ENCODE measurements around the gene ALDH1L1. TPM values are rescaled to one million over a fixed set of nuclear protein-coding genes. Genes with fewer than 3 reads are reported as not detected.

ALDH1L1 gene
- total RNA-seq, 1 experiment from 2014 or later = 0.36 TPM

DNA sequence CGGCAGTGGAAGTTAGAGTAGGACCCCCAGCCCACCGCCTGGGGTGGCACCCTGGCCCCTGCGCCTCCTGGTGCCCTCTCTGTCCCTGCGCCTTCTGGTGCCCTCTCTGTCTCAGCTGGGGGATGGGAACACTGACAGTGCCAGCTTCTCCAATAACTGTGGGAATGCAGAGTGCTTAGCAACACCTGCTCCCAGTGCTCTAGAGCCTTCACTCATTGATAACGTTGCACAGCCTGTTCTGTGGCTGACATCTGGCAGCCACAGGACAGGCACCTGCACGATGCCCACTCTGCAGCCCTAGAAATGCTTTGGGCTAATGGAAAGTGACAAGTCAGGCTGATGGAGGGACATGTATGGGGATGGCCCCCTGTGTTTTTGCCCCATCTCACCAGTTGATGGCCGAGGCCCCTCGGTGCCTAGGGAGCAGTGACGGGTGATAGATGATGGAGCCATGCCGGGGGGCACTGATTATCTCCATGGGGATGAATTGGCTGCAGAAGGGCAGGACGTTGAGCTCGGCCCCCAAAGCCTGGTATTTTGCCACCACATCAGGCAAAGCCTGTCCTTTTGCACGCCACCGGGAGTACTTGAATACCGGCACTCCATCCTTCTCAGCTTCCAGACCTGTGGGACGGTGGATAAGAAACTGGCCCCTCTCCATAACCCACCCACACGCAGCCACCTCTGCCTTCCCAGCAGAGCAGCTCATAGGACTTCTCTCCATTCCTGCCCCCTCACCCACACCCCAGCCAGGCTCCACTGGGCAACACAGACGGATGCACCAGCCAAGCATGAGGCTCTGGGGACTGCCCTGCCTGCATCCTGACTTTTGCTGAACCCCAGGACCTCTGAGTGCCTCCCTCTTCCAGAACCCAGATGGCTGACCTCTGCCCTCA, 22.1 kb downstream of the ALDH1L1 start:
- Histone ChIP-seq H3K27ac (ENCODE audit: low read length) (no peak overlapping the region), H3K27me3 (ENCODE audit: control insufficient read depth, insufficient read depth, low read length) (peaks cover 9% of the 10 kb centered on the region; the same call in 1 of the 2 replicates), H3K4me1 (ENCODE audit: control insufficient read depth, insufficient read depth, low read length) (no peaks in the 10 kb centered on the region), H3K36me3 (ENCODE audit: control insufficient read depth, insufficient read depth, low read length) (no peaks in the 10 kb centered on the region), H3K4me3 (ENCODE audit: low read depth in 2 of 2, low read length in 2 of 2) (no peak overlapping the region), H3K9me3 (ENCODE audit: control insufficient read depth, insufficient read depth, low read depth, low read length) (no peaks in the 10 kb centered on the region)
- no peak for DNase-seq (ENCODE audit: low read depth, low spot score)
- no peak for ATAC-seq
- in situ Hi-C loops (cut with HindIII; ENCODE audit: low pct_unique_long_range_greater_than_20kb, low sequenced_read_pairs) = no loop called here
- no peak for TF ChIP-seq TCF7L2 (IDR thresholded peaks at IDR 0.05; ENCODE audit: low read depth, low read length)
- no peak for TF ChIP-seq SIN3A (IDR thresholded peaks at IDR 0.05; ENCODE audit: borderline replicate concordance, insufficient read depth, low read depth, low read length)
- TF ChIP-seq, protein P1, sequence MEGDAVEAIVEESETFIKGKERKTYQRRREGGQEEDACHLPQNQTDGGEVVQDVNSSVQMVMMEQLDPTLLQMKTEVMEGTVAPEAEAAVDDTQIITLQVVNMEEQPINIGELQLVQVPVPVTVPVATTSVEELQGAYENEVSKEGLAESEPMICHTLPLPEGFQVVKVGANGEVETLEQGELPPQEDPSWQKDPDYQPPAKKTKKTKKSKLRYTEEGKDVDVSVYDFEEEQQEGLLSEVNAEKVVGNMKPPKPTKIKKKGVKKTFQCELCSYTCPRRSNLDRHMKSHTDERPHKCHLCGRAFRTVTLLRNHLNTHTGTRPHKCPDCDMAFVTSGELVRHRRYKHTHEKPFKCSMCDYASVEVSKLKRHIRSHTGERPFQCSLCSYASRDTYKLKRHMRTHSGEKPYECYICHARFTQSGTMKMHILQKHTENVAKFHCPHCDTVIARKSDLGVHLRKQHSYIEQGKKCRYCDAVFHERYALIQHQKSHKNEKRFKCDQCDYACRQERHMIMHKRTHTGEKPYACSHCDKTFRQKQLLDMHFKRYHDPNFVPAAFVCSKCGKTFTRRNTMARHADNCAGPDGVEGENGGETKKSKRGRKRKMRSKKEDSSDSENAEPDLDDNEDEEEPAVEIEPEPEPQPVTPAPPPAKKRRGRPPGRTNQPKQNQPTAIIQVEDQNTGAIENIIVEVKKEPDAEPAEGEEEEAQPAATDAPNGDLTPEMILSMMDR (IDR thresholded peaks at IDR 0.05) = no peak
- TF ChIP-seq, protein P2, sequence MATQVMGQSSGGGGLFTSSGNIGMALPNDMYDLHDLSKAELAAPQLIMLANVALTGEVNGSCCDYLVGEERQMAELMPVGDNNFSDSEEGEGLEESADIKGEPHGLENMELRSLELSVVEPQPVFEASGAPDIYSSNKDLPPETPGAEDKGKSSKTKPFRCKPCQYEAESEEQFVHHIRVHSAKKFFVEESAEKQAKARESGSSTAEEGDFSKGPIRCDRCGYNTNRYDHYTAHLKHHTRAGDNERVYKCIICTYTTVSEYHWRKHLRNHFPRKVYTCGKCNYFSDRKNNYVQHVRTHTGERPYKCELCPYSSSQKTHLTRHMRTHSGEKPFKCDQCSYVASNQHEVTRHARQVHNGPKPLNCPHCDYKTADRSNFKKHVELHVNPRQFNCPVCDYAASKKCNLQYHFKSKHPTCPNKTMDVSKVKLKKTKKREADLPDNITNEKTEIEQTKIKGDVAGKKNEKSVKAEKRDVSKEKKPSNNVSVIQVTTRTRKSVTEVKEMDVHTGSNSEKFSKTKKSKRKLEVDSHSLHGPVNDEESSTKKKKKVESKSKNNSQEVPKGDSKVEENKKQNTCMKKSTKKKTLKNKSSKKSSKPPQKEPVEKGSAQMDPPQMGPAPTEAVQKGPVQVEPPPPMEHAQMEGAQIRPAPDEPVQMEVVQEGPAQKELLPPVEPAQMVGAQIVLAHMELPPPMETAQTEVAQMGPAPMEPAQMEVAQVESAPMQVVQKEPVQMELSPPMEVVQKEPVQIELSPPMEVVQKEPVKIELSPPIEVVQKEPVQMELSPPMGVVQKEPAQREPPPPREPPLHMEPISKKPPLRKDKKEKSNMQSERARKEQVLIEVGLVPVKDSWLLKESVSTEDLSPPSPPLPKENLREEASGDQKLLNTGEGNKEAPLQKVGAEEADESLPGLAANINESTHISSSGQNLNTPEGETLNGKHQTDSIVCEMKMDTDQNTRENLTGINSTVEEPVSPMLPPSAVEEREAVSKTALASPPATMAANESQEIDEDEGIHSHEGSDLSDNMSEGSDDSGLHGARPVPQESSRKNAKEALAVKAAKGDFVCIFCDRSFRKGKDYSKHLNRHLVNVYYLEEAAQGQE (IDR thresholded peaks at IDR 0.05; ENCODE audit: insufficient read depth in 1 of 2, low read depth in 2 of 2, low read length in 1 of 2) = no peak
- TF ChIP-seq POLR2AphosphoS5 (IDR thresholded peaks at IDR 0.05; ENCODE audit: low read depth, low read length) = no peak
- POLR2A ChIA-PET = no interaction called here
- intact Hi-C loops (cut with micrococcal nuclease; ENCODE audit: unreplicated experiment) = no loop called here
- CTCF ChIA-PET = no interaction called here
- no TSS peak for BruUV-seq (replicated peaks)

DNA sequence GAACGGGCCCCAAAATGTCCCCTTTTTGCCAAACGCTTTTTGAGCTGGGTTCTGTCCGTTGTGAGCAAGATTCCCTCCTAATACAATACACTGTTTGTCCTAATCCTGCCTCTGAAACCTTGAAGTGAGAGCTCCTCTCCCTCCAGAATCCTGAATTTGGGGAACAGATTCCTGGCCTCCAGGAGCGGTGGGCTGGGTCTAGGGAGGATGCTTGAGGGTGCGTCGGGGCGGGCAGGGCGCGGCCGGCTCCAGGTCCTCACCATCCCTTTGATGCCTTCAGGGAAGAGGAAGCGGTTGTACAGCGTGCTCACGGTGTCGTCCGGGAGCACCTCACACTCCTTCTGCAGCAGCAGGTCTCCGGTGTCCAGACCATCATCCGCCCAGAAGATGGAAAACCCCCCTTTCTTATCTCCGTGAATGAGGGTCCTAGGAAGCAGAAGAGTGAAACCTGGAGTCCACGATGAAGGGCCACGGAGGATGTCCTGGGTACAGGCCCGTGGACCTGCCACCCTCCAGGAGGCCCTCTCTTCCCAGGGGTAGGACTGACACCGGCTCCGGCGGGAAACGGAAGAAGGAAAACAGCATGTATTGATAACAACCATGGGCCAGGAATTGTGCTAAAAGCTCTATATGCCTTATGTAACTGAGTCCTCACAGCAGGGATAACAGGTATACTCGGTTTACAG, 23.2 kb downstream of the ALDH1L1 start:
- no peaks in the 10 kb centered on the region for H3K36me3 ChIP-seq (ENCODE audit: control insufficient read depth, insufficient read depth, low read length)
- H3K9me3 ChIP-seq (ENCODE audit: control insufficient read depth, insufficient read depth, low read depth, low read length) = no peaks in the 10 kb centered on the region
- no peak overlapping the region for H3K4me3 ChIP-seq (ENCODE audit: low read depth in 2 of 2, low read length in 2 of 2)
- H3K27me3 ChIP-seq (ENCODE audit: control insufficient read depth, insufficient read depth, low read length) = peaks cover 4% of the 10 kb centered on the region; the same call in 1 of the 2 replicates
- DNase-seq (ENCODE audit: low read depth, low spot score) = no peak
- no peak overlapping the region for H3K27ac ChIP-seq (ENCODE audit: low read length)
- intact Hi-C loops (cut with micrococcal nuclease; ENCODE audit: unreplicated experiment) = no loop called here
- POLR2A ChIA-PET = no interaction called here
- no peak for ATAC-seq
- CTCF ChIA-PET = no interaction called here
- H3K4me1 ChIP-seq (ENCODE audit: control insufficient read depth, insufficient read depth, low read length) = no peaks in the 10 kb centered on the region
- in situ Hi-C loops (cut with HindIII; ENCODE audit: low pct_unique_long_range_greater_than_20kb, low sequenced_read_pairs) = no loop called here
- TF ChIP-seq TCF7L2 (IDR thresholded peaks at IDR 0.05; ENCODE audit: low read depth, low read length) = no peak
- TF ChIP-seq POLR2AphosphoS5 (IDR thresholded peaks at IDR 0.05; ENCODE audit: low read depth, low read length) = no peak
- TF ChIP-seq, protein P1 (IDR thresholded peaks at IDR 0.05) = no peak
- TF ChIP-seq, protein P2 (IDR thresholded peaks at IDR 0.05; ENCODE audit: insufficient read depth in 1 of 2, low read depth in 2 of 2, low read length in 1 of 2) = no peak
- no peak for TF ChIP-seq SIN3A (IDR thresholded peaks at IDR 0.05; ENCODE audit: borderline replicate concordance, insufficient read depth, low read depth, low read length)
- no TSS peak for BruUV-seq (replicated peaks)
